ENCODE data around the gene MADD.

MADD gene

DNA sequence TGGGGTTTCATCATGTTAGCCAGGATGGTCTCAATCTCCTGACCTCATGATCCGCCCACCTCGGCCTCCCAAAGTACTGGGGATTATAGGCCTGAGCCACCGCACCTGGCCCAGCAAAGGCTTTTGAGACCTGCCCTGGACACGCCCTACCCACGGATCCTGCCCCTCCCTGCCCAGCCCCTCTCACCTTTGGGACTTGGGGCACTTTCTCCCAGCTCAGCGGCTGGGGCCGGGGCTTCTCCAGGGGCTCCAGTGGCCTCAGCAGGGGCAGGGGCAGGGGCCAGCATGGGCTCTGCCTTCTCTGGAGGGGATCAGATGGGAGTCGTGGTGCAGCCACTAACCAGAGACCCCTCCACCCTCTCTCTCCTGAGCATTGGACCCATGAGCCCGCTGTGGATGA lies 80.4 kb downstream of the MADD start:
- no peak overlapping the region for H3K4me3 ChIP-seq (ENCODE audit: low read depth, low read length)
- DNase-seq (ENCODE audit: low read depth) = no peak
- TF ChIP-seq, protein P1, sequence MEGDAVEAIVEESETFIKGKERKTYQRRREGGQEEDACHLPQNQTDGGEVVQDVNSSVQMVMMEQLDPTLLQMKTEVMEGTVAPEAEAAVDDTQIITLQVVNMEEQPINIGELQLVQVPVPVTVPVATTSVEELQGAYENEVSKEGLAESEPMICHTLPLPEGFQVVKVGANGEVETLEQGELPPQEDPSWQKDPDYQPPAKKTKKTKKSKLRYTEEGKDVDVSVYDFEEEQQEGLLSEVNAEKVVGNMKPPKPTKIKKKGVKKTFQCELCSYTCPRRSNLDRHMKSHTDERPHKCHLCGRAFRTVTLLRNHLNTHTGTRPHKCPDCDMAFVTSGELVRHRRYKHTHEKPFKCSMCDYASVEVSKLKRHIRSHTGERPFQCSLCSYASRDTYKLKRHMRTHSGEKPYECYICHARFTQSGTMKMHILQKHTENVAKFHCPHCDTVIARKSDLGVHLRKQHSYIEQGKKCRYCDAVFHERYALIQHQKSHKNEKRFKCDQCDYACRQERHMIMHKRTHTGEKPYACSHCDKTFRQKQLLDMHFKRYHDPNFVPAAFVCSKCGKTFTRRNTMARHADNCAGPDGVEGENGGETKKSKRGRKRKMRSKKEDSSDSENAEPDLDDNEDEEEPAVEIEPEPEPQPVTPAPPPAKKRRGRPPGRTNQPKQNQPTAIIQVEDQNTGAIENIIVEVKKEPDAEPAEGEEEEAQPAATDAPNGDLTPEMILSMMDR (IDR thresholded peaks at IDR 0.05; ENCODE audit: insufficient read depth, low read depth, low read length, missing control alignments) = no peak

DNA sequence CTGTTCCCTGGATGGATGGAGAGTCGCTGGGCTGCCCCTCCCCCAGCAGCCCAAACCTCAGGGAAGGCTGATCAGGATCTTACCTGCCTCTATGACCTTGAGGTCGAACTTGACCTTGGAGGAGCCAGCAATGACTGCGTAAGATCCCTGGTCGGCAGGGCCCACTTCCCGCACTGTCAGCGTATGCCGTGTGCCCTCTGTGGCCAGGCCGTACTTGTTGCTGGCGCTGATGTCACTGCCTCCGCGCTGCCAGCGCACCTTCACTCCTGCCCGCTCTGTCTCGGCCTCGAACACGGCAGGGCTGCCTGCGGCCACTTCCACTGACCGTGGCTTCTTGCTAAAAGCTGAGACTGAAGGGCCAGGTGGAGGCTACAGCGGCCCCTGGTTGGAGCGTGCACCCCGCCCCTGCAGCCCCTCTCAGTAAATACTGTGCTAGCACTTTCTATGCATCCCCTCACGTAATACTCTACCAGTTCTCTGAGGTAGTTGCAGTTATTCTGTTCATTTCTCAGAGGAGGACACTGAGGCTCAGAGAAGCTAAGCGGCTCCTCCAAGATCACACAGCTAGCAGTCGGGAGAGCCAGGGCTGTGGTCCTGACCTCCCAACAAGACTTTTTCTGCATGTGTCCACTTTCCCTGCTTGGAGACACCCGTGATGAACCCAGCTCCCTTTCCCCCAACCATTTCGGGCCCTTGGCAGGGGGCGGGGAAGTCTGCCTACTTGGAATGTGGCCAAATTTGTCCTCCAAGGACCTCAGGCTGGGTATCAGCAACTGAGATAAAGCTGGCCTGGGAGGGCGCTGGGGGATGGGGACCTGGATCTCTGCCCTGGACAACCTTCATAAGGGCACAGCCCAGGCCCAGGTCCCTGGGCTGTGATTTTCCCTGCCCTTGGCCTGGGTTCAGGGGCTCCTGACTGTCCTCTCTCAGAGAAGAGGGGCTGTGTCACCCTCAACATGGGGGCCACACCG lies 81.5 kb downstream of the MADD start:
- TF ChIP-seq, protein P1 (IDR thresholded peaks at IDR 0.05; ENCODE audit: insufficient read depth, low read depth, low read length, missing control alignments) = no peak
- DNase-seq (ENCODE audit: low read depth) = no peak
- no peak overlapping the region for H3K4me3 ChIP-seq (ENCODE audit: low read depth, low read length)

DNA sequence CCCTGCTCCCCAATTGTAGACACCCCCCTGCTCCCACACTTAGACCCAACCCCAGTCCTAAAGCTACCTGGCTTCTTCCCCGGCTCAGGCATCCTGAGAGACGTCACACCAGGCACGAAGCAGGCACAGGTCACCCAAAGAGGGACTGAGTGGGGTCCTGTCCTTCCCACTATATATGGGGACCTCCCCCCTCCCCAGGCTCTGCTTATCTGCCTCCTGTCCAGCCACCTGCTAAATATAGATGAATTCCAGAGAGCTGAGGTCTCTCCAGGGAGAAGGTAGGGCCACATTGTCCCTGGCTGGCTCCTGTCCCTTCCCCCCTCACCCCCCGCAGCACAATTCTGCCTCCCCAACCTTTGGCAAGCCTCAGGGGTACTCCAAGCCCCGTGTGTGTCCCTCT lies 82.6 kb downstream of the MADD start, which contains the start of gene MYBPC3:
TSS of gene MYBPC3 (minus strand) at position 147 of the 400 bp plus-strand sequence. CDS start at position 92, 55 bp downstream.
- no peak for DNase-seq (ENCODE audit: low read depth)
- TF ChIP-seq, protein P1 (IDR thresholded peaks at IDR 0.05; ENCODE audit: insufficient read depth, low read depth, low read length, missing control alignments) = no peak

DNA sequence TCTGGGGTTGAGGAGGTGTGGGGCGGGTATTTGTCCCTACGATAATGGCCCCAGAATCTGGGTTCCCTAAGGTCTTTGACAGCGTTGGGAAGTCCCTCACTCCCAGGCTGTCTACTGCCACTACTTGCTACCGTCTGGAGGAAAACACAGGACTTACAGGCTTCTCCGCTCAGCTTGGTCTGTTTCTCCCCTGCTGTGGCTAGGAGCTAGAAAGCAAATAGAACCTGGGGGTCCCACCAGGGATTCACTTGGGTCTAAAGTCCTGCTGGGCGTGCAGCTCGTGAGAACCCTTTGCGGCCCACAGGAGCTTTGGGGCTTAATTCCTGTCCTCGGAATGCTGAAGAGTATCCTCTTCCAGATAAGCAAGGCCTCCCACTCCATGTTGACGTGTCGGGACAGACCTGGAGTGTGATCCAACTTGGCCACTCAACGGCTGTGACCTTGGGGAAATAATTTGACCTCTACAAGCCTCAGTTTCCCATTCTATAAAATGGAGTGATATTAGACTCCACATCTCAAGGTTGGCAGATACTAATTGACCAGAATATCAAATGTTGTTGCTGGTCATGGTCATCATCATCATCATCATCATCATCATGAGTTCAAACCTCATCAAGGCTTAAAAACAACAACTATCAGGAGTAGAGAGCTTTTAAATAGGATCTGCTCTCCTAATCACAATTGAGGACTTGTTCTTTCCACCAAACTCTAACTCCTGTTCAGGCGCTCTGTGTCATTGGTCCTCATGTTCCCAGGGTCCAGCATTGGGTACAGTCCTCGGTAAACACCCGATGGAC lies 84.2 kb downstream of the MADD start:
- no peak for DNase-seq (ENCODE audit: low read depth)
- H3K4me3 ChIP-seq (ENCODE audit: low read depth, low read length) = no peak overlapping the region
- TF ChIP-seq, protein P1 (IDR thresholded peaks at IDR 0.05; ENCODE audit: insufficient read depth, low read depth, low read length, missing control alignments) = no peak

More for the DNA sequence above, 82.6 kb downstream of the MADD start, which contains the start of gene MYBPC3:
- no peak within 1 kb of the TSS for H3K4me3 ChIP-seq (ENCODE audit: low read depth, low read length)

DNA sequence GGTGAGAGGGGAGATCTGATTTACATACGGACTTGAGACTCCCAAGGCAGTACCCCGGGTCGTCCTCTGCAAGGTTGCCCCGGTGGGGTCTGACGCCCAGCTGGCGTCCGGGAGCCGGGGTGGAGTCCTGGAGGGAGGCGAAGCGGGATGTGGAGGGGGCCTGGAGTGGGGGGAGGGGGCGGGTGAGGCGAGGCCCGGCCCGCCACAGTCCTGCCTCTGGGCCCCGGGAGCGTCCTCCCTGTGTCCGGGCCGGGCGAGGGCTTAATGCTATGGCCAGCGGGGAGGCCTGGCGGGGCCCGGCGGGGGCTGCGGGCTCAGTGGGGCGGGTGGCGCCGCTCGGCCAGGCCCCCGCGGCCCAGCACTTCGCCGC lies 85.0 kb downstream of the MADD start:
- no peak overlapping the region for H3K4me3 ChIP-seq (ENCODE audit: low read depth, low read length)
- no peak for DNase-seq (ENCODE audit: low read depth)
- TF ChIP-seq, protein P1 (IDR thresholded peaks at IDR 0.05; ENCODE audit: insufficient read depth, low read depth, low read length, missing control alignments) = no peak

DNA sequence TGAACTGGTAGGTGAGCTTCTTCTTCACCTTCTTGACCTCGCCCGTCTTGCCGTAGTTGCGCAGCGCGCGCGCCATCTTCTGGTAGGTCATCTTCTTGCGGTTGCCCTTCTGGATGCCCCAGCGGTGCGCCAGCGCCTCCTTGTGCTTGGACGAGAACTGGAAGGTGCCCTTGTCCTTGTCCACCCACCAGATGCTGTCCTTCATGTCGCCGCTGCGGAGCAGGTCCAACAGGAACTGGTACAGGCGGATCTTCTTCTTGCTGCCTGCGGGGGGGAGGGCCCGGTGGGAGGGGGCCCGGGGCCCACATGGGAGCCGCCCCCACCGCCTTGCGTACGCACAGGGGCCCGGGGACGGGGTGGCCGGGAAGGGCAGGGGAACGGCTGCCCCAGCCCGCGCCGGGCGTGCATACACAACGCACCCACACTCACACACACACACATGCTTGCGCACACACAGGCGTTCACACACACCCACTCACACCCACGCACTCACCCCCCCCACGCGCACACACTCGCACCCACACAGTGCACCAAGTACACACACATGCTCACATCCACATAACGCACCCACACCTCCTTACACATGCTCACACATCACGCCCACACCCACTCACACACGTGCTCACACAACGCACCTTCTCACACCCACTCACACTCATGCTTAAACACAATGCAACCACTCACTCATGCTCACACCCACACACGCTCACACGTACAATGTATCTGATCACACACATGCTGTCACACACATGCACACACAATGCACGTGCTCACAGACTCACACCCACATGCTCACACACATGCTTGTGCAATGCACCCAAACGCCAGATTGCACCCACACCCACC lies 85.6 kb downstream of the MADD start:
- TF ChIP-seq, protein P1 (IDR thresholded peaks at IDR 0.05; ENCODE audit: insufficient read depth, low read depth, low read length, missing control alignments) = peak; percentile 23
- DNase-seq (ENCODE audit: low read depth) = peak; percentile 44
- H3K4me3 ChIP-seq (ENCODE audit: low read depth, low read length) = no peak overlapping the region
